Measurements from ENCODE around the gene BMP8A.
A peak's percentile ranks its signal among the peaks of the same experiment; 100 is the strongest.
"Not testable (repeated sequence)": the region's sequence is repeated elsewhere in the genome, so short reads cannot be mapped to it uniquely, and the experiment has no call there.

BMP8A gene

GRCh38 chr1:39515131-39516086 is 24.0 kb downstream of the BMP8A start:
- DNase-seq (ENCODE audit: low read depth, low spot score); CTCF ChIA-PET; POLR2A ChIA-PET: not testable (repeated sequence)
- H3K4me3 ChIP-seq (ENCODE audit: low read depth, low read length) = peak overlapping the region; percentile 48

- DNase-seq (ENCODE audit: low read depth, low spot score); POLR2A ChIA-PET; H3K4me3 ChIP-seq (ENCODE audit: low read depth, low read length): not testable (repeated sequence)
- CTCF ChIA-PET = interaction anchor here (1.1 to 1.4 kb wide), 2 partner anchors 22 to 414 kb away, joined by 3 to 7 read pairs; no protein-coding TSS in a partner anchor
These were observed 25.4 kb downstream of the BMP8A start for GRCh38 chr1:39516841-39517240.

- CTCF ChIA-PET; DNase-seq (ENCODE audit: low read depth, low spot score); POLR2A ChIA-PET; H3K4me3 ChIP-seq (ENCODE audit: low read depth, low read length): not testable (repeated sequence)
These were observed 26.5 kb downstream of the BMP8A start for GRCh38 chr1:39517936-39518335.

- POLR2A ChIA-PET; CTCF ChIA-PET; DNase-seq (ENCODE audit: low read depth, low spot score); H3K4me3 ChIP-seq (ENCODE audit: low read depth, low read length): not testable (repeated sequence)
These were observed 27.9 kb downstream of the BMP8A start for GRCh38 chr1:39519376-39519775.

GRCh38 chr1:39522221-39522620 is 30.8 kb downstream of the BMP8A start:
- DNase-seq (ENCODE audit: low read depth, low spot score); H3K4me3 ChIP-seq (ENCODE audit: low read depth, low read length); CTCF ChIA-PET; POLR2A ChIA-PET: not testable (repeated sequence)

- ChIA-PET CTCF (no interaction called here), POLR2A (no interaction called here)
- no peak for DNase-seq (ENCODE audit: low read depth, low spot score)
- H3K4me3 ChIP-seq (ENCODE audit: low read depth, low read length) = no peak overlapping the region
- TF ChIP-seq CTCF (IDR thresholded peaks at IDR 0.05; ENCODE audit: insufficient read depth, low read length, missing control alignments) = no peak
These were observed 31.5 kb downstream of the BMP8A start for GRCh38 chr1:39522661-39523567.

- TF ChIP-seq CTCF (IDR thresholded peaks at IDR 0.05; ENCODE audit: insufficient read depth, low read length, missing control alignments) = no peak
- ChIA-PET CTCF (interaction anchor here (2.4 kb wide), 1 partner anchor 15 kb away, joined by 15 read pairs; no protein-coding TSS in a partner anchor), POLR2A (no interaction called here)
- no peak overlapping the region for H3K4me3 ChIP-seq (ENCODE audit: low read depth, low read length)
- no peak for DNase-seq (ENCODE audit: low read depth, low spot score)
These were observed 32.7 kb downstream of the BMP8A start for GRCh38 chr1:39524171-39524570.

- no peak overlapping the region for H3K4me3 ChIP-seq (ENCODE audit: low read depth, low read length)
These were observed 33.3 kb downstream of the BMP8A start for GRCh38 chr1:39524591-39525365.

More at GRCh38 chr1:39524591-39525365, 33.3 kb downstream of the BMP8A start:
- ChIA-PET CTCF (interaction anchor here (2.4 kb wide), 1 partner anchor 14 kb away, joined by 15 read pairs; no protein-coding TSS in a partner anchor), POLR2A (no interaction called here)
- no peak for DNase-seq (ENCODE audit: low read depth, low spot score)
- no peak for TF ChIP-seq CTCF (IDR thresholded peaks at IDR 0.05; ENCODE audit: insufficient read depth, low read length, missing control alignments)

Measured in AG04449 (cell line).